Right atrium auricular region (tissue), 2 donors: Measurements from ENCODE around the gene SLC31A1. TPM values are rescaled to one million over a fixed set of nuclear protein-coding genes. Genes with fewer than 3 reads are reported as not detected.
"Not testable (repeated sequence)": the region's sequence is repeated elsewhere in the genome, so short reads cannot be mapped to it uniquely, and the experiment has no call there.

Experiments used
- DNase-seq: peaks from one replicate; pipeline ENCODE4 v3.0.0-alpha.2; 2019; ENCODE audit warnings: low spot score
- H3K27ac ChIP-seq, 2 donors: fragments of 200-600 bp; sonication (generic); 1 replicate in 1 of 2; 2 replicates in 1 of 2; pipeline ENCODE4 v1.5.1; 2016 to 2019
- H3K27me3 ChIP-seq, 2 donors: fragments of 200-600 bp; sonication (generic); one replicate each; pipeline versions ENCODE4 v1.5.1 to v1.6.0; 2017 to 2019
- H3K36me3 ChIP-seq: fragments of 200-600 bp; sonication (generic); one replicate; pipeline ENCODE4 v1.5.1; 2016
- H3K4me1 ChIP-seq, 2 donors: fragments of 200-600 bp; sonication (generic); one replicate each; pipeline versions ENCODE4 v1.5.1 to v1.6.0; 2017 to 2019
- H3K4me3 ChIP-seq, 2 donors: fragments of 200-600 bp; sonication (generic); 1 replicate in 1 of 2; 2 replicates in 1 of 2; pipeline ENCODE4 v1.5.1; 2017 to 2019; ENCODE audit warnings: mild to moderate bottlenecking in 1 of 2, moderate library complexity in 1 of 2
- H3K9me3 ChIP-seq, 2 donors: fragments of 200-600 bp; sonication (generic); one replicate each; pipeline ENCODE4 v1.5.1; 2019
- total RNA-seq, 2 donors: library from RNA; depleted of rRNA; stranded (reverse); fragments of >200 nt; gene quantifications; one replicate each; pipeline ENCODE4 v1.1.0, GENCODE V29; 2016
- TF ChIP-seq, protein P1 (sequence below), 2 donors: fragments of 200-600 bp; sonication (generic); IDR thresholded peaks; one replicate each; pipeline ENCODE4 v1.5.1; 2019; ENCODE audit warnings: antibody characterized with exemption in 2 of 2

SLC31A1 gene
- total RNA-seq, 2 donors from 2014 or later = 10.0 to 11.1 TPM

DNA sequence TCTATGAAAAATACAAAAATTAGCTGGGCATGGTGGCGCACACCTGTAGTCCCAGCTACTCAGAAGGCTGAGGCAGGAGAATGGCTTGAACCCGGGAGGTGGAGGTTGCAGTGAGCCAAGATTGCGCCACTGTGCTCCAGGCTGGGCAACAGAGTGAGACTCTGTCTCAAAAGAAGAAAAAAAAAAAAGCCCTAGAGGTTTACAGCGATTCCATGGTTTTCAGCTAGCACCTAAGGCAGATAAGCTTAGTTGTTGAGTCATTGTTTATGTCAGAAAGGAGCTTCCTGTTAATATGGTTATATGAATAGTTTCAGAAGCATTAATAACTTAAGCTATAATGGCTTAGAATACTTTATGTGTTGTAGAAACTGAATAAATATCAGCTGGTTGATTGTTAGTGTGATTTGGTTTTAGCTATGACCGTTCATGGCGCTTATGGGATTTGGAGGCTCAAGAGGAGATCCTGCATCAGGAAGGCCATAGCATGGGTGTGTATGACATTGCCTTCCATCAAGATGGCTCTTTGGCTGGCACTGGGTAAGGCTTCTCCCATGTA lies 68.8 kb downstream of the SLC31A1 start:
- Histone ChIP-seq H3K4me1 (no peaks in the 10 kb centered on the region), H3K36me3 (peaks cover 78% of the 10 kb centered on the region), H3K27ac (no peak overlapping the region), H3K9me3 (no peaks in the 10 kb centered on the region), H3K4me3 (no peak overlapping the region), H3K27me3 (no peaks in the 10 kb centered on the region)
- TF ChIP-seq, protein P1, sequence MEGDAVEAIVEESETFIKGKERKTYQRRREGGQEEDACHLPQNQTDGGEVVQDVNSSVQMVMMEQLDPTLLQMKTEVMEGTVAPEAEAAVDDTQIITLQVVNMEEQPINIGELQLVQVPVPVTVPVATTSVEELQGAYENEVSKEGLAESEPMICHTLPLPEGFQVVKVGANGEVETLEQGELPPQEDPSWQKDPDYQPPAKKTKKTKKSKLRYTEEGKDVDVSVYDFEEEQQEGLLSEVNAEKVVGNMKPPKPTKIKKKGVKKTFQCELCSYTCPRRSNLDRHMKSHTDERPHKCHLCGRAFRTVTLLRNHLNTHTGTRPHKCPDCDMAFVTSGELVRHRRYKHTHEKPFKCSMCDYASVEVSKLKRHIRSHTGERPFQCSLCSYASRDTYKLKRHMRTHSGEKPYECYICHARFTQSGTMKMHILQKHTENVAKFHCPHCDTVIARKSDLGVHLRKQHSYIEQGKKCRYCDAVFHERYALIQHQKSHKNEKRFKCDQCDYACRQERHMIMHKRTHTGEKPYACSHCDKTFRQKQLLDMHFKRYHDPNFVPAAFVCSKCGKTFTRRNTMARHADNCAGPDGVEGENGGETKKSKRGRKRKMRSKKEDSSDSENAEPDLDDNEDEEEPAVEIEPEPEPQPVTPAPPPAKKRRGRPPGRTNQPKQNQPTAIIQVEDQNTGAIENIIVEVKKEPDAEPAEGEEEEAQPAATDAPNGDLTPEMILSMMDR (IDR thresholded peaks at IDR 0.05) = no peak
- no peak for DNase-seq

DNA sequence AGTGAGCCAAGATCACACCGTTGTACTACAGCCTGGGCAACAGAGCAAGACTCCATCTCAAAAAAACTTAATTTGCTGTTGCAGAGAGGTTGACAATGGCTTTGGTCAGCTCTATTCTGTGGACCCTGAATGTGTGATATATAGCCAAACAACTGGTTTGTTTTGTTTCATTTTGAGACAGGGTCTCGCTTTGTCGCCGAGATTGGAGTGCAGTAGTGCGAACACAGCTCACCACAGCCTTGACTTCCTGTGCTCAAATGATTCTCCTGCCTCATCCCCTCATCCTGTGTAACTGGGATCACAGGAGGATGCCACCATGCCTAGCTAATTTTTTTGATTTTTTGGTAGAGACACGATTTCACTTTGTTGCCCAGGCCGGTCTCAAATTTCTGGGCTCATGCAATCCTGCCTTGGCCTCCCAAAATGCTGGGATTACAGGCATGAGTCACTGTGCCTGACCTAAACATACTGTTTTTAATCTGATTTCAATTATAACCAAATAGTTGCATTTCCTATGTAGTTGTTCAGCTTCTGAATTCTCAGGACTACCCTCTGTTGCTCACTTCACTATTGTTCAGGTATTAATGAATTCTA lies 72.0 kb downstream of the SLC31A1 start:
- Histone ChIP-seq H3K4me3 (no peak overlapping the region), H3K27ac (no peak overlapping the region), H3K27me3 (no peaks in the 10 kb centered on the region), H3K4me1 (no peaks in the 10 kb centered on the region), H3K9me3 (no peaks in the 10 kb centered on the region), H3K36me3 (peaks cover 48% of the 10 kb centered on the region)
- DNase-seq = no peak
- TF ChIP-seq, protein P1 (IDR thresholded peaks at IDR 0.05) = no peak

DNA sequence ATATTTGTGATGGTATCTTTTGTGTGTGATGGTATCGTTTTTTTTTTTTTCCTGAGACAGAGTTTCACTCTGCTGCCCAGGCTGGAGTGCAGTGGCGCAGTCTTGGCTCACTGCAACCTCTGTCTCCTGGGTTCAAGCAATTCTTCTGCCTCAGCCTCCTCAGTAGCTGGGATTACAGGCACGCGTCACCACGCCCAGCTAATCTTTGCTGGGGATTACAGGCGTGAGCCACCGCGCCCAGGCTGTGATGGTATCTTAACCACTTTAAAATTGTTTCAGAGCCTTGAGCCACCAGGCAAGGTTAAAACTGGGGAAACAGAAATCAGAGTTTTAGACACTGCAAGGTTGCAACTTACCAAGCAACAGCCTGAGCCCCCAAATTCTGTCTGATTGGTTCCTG lies 74.9 kb downstream of the SLC31A1 start:
- not testable (repeated sequence) for H3K27ac ChIP-seq, DNase-seq, H3K9me3 ChIP-seq, H3K27me3 ChIP-seq, H3K4me1 ChIP-seq, H3K4me3 ChIP-seq
- H3K36me3 ChIP-seq = peaks cover 19% of the 10 kb centered on the region

DNA sequence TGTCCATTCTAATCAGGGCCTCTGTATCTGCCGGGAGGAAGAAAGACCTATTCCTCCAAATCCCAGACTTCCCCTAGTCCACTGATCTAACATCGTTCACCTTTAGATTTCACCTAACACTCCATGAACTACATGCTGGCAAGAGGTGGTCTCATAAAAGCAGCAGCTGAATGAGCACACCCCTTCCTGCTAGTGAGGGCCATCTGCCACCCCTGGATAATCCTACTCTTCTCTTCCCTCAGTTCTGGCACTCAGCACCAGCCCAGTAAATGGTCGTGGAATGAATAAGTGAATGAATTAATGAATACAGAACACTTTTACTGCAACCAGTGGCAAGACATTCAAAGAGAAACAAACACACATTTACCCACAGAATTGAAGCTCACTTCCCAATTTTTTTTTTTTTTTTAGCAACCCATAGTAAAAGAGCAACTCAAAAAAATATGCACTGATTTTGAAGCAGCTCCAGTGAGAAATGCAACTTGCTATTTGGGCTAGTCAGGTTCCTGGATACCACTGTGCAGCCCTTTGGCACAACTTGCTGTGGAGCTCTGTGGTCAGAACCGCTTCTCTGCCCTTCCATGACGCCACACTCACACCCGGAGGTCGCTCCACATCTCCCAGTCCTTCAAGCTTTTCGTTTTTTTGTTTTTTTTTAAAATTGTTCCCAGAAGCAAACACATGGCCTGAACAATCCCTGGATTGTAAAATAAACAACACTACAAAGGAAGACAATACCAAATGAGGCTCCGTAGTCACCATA lies 75.6 kb downstream of the SLC31A1 start:
- TF ChIP-seq, protein P1 (IDR thresholded peaks at IDR 0.05) = no peak
- Histone ChIP-seq H3K27me3 (no peaks in the 10 kb centered on the region), H3K9me3 (no peaks in the 10 kb centered on the region), H3K4me3 (no peak overlapping the region), H3K4me1 (no peaks in the 10 kb centered on the region), H3K36me3 (peaks cover 12% of the 10 kb centered on the region), H3K27ac (no peak overlapping the region)
- no peak for DNase-seq

DNA sequence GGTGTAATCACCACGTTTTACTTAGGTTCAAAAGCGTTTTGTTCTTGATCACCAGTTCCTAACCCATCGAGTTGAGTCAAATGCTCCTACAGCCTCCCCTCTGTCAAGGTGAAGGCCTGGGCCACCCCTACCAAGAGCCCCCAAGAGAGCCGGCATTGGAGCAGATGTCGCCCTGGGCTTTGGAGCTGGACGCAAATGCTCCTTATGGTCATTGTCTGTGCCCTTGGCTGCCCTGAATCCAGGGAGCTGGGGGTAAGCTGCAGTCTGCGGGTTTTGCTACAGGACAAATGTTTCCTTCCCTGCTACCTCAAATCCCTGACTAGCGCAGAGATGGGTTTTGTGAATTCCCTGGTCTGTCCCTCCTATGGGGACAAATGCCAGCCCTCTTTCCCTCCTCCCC lies 77.0 kb downstream of the SLC31A1 start:
- DNase-seq = no peak
- Histone ChIP-seq H3K4me1 (no peaks in the 10 kb centered on the region), H3K4me3 (no peak overlapping the region), H3K27ac (no peak overlapping the region), H3K36me3 (peaks cover 2% of the 10 kb centered on the region), H3K9me3 (no peaks in the 10 kb centered on the region), H3K27me3 (no peaks in the 10 kb centered on the region)
- TF ChIP-seq, protein P1 (IDR thresholded peaks at IDR 0.05) = no peak

DNA sequence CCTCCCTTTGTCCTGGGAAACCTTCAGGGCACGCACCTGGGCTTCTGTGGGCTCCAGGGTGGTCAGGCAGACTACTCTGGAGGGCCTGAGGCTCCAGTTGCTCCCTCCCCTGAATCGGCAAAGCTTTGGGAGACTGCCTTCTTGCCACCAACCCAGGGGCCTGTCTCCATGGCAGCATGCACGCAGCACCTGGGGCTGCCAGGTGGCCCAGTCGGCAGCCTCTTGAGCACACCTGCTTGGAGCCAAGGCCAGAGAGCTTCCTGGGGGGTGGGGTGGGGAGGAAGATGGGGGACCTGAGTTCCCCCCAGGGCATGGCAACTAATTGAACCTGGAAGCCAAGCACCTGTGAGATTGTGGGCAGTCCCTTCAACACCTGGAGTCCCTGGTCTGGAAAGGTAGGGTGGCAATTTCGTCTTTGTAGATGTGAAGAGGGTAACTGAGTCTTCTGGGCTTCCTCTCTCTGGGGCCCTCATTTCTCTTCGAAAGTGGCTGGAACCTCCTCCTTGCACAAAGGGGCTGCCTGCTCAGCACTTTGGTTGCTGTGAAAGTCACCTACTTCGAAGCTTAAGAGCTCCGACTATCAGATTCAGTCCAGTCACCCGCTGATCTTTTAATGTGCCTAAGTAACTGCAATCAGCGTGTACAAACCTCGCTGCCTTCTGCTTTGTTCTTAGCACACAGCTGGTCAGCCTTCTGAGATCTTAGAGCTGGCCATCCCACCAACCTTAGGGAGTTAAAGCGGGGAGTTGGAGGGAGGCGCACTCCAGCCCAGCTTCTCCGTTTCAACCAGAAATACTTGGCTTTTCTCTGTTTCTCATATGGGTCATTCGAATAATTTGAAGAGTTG lies 77.8 kb downstream of the SLC31A1 start:
- H3K9me3 ChIP-seq = no peaks in the 10 kb centered on the region

More for the DNA sequence above, 77.8 kb downstream of the SLC31A1 start:
- Histone ChIP-seq H3K36me3 (no peaks in the 10 kb centered on the region), H3K4me1 (no peaks in the 10 kb centered on the region), H3K27me3 (no peaks in the 10 kb centered on the region), H3K27ac (no peak overlapping the region), H3K4me3 (no peak overlapping the region)
- DNase-seq = no peak
- TF ChIP-seq, protein P1 (IDR thresholded peaks at IDR 0.05) = no peak
